ENCODE data around the gene MARK2. TPM values are rescaled to one million over a fixed set of nuclear protein-coding genes. Genes with fewer than 3 reads are reported as not detected.

MARK2 gene
- total RNA-seq, 4 donors from 2014 or later = 78.3 to 87.2 (median 81.2) TPM

- H3K4me3 ChIP-seq (ENCODE audit: low read depth, poor library complexity, severe bottlenecking) = no peak overlapping the region
- intact Hi-C loops (cut with DNase I; ENCODE audit: low total_unique reads) = no loop called here
- TF ChIP-seq CTCF (IDR thresholded peaks at IDR 0.05) (no peak), POLR2A (IDR thresholded peaks at IDR 0.05) (no peak)
- WGBS, 2 donors = 74 to 79% methylated on average over 21 to 24 of the region's 24 CpGs
- no peak for DNase-seq (ENCODE audit: low spot score in 2 of 2)
Measured at GRCh38 chr11:63909591-63910506, 70.9 kb downstream of the MARK2 start.

GRCh38 chr11:63910675-63911074 is 71.8 kb downstream of the MARK2 start:
- no peak overlapping the region for H3K4me3 ChIP-seq (ENCODE audit: low read depth, poor library complexity, severe bottlenecking)
- WGBS, 2 donors = 64 to 70% methylated on average over 9 of the region's 9 CpGs
- intact Hi-C loops (cut with DNase I; ENCODE audit: low total_unique reads) = no loop called here
- TF ChIP-seq CTCF (IDR thresholded peaks at IDR 0.05) (no peak), POLR2A (IDR thresholded peaks at IDR 0.05) (no peak)
- no peak for DNase-seq (ENCODE audit: low spot score in 2 of 2)

GRCh38 chr11:63911440-63911839 is 72.5 kb downstream of the MARK2 start:
- whole genome bisulfite sequencing, 2 donors = 59 to 74% methylated on average over 8 of the region's 8 CpGs
- TF ChIP-seq CTCF (IDR thresholded peaks at IDR 0.05) = no peak
- no peak for TF ChIP-seq POLR2A (IDR thresholded peaks at IDR 0.05)
- intact Hi-C loops (cut with DNase I; ENCODE audit: low total_unique reads) = no loop called here
- H3K4me3 ChIP-seq (ENCODE audit: low read depth, poor library complexity, severe bottlenecking) = no peak overlapping the region
- DNase-seq (ENCODE audit: low spot score in 2 of 2) = no peak

GRCh38 chr11:63911876-63912275 is 73.0 kb downstream of the MARK2 start:
- WGBS, 2 donors = 82 to 83% methylated on average over 22 of the region's 22 CpGs
- no peak for DNase-seq (ENCODE audit: low spot score in 2 of 2)
- intact Hi-C loops (cut with DNase I; ENCODE audit: low total_unique reads) = no loop called here
- no peak overlapping the region for H3K4me3 ChIP-seq (ENCODE audit: low read depth, poor library complexity, severe bottlenecking)
- TF ChIP-seq CTCF (IDR thresholded peaks at IDR 0.05) (no peak), POLR2A (IDR thresholded peaks at IDR 0.05) (no peak)

- intact Hi-C loops (cut with DNase I; ENCODE audit: low total_unique reads) = no loop called here
- no peak overlapping the region for H3K4me3 ChIP-seq (ENCODE audit: low read depth, poor library complexity, severe bottlenecking)
- WGBS, 2 donors = 83% methylated on average over 7 of the region's 7 CpGs
- TF ChIP-seq CTCF (IDR thresholded peaks at IDR 0.05) = no peak
- no peak for TF ChIP-seq POLR2A (IDR thresholded peaks at IDR 0.05)
- no peak for DNase-seq (ENCODE audit: low spot score in 2 of 2)
Measured at GRCh38 chr11:63912678-63913077, 73.8 kb downstream of the MARK2 start.
